Measurements from ENCODE around the gene GPANK1. TPM values are rescaled to one million over a fixed set of nuclear protein-coding genes. Genes with fewer than 3 reads are reported as not detected.

Gene GPANK1
- total RNA-seq, 4 donors from 2014 or later = 22.3 to 32.5 (median 24.3) TPM

DNA sequence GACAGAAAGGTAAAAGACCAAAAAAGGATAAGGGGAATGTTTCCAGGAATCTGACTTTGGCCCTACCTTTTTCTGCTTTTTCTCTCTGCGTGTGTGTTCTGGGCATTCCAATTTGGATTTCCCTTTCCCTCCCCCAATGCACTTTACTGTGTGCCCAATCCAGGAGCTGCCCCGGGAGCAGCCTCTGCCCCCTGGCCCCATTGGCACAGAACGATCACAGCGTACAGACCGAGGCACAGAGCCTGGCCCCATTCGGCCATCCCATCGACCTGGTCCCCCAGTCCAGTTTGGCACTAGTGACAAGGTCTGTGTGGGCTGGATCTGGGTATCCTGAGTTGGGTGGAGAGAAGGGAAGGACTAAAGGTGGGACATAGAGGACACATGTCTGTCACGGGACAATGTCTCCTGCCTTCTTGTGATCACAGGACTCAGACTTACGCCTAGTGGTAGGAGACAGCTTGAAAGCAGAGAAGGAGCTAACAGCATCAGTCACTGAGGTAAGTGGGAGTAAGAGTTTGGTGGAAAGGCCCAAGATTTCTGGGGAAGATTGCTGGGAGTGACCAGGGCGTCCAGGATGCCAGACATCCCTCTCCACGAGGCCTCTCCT lies 29.7 kb downstream of the GPANK1 start:
- intact Hi-C loops (cut with DNase I; ENCODE audit: low total_unique reads) = no loop called here
- 79 to 83% methylated on average over 11 of the region's 11 CpGs for WGBS, 2 donors
- DNase-seq (ENCODE audit: low spot score in 2 of 2) = no peak
- no peak overlapping the region for H3K4me3 ChIP-seq (ENCODE audit: low read depth, poor library complexity, severe bottlenecking)
- TF ChIP-seq CTCF (IDR thresholded peaks at IDR 0.05) = no peak

- 78 to 83% methylated on average over 3 of the region's 3 CpGs for WGBS, 2 donors
- no peak for TF ChIP-seq POLR2A (IDR thresholded peaks at IDR 0.05)
- no peak for TF ChIP-seq CTCF (IDR thresholded peaks at IDR 0.05)
- intact Hi-C loops (cut with DNase I; ENCODE audit: low total_unique reads) = no loop called here
- no peak overlapping the region for H3K4me3 ChIP-seq (ENCODE audit: low read depth, poor library complexity, severe bottlenecking)
- no peak for DNase-seq (ENCODE audit: low spot score in 2 of 2)
These were observed 30.7 kb downstream of the GPANK1 start for GRCh38 chr6:31634131-31634530.

DNA sequence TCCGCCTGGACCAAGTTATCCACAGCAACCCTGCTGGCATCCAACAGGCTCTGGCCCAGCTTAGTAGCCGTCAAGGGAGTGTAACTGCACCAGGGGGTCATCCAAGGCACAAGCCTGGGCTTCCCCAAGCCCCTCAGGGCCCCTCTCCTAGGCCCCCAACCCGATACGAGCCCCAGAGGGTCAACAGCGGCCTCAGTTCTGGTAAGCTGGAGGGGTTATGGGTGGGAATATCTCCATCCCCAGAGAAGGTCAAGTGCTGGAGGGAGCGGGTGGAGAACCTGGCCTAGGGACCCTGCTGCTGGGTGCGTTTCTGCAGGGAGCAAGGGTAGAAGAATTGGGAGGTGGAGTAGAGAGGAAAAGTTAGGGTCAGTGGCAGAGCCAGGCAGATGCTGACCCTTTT lies 31.4 kb downstream of the GPANK1 start:
- no peak for DNase-seq (ENCODE audit: low spot score in 2 of 2)
- WGBS, 2 donors = 88 to 93% methylated on average over 7 of the region's 7 CpGs
- H3K4me3 ChIP-seq (ENCODE audit: low read depth, poor library complexity, severe bottlenecking) = no peak overlapping the region
- intact Hi-C loops (cut with DNase I; ENCODE audit: low total_unique reads) = no loop called here
- no peak for TF ChIP-seq POLR2A (IDR thresholded peaks at IDR 0.05)
- TF ChIP-seq CTCF (IDR thresholded peaks at IDR 0.05) = no peak

DNA sequence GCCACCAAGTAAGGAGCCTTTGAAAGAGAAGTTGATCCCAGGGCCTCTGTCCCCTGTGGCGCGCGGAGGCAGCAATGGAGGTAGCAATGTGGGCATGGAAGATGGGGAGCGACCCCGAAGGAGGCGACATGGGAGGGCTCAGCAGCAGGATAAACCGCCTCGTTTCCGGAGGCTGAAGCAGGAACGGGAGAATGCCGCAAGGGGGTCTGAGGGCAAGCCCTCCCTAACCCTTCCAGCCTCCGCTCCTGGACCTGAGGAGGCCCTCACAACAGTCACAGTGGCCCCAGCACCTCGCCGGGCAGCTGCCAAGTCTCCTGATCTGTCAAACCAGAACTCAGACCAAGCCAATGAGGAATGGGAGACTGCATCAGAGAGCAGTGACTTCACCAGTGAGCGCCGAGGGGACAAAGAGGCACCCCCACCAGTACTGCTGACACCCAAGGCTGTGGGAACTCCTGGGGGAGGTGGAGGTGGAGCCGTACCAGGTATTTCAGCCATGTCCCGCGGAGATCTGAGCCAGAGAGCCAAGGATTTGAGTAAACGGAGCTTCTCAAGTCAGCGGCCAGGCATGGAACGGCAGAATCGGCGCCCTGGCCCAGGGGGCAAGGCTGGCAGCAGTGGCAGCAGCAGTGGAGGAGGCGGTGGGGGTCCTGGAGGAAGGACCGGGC lies 32.4 kb downstream of the GPANK1 start:
- no peak for DNase-seq (ENCODE audit: low spot score in 2 of 2)
- intact Hi-C loops (cut with DNase I; ENCODE audit: low total_unique reads) = no loop called here
- TF ChIP-seq POLR2A (IDR thresholded peaks at IDR 0.05) = no peak
- TF ChIP-seq CTCF (IDR thresholded peaks at IDR 0.05) = no peak
- WGBS, 2 donors = 87 to 93% methylated on average over 26 of the region's 26 CpGs
- no peak overlapping the region for H3K4me3 ChIP-seq (ENCODE audit: low read depth, poor library complexity, severe bottlenecking)

DNA sequence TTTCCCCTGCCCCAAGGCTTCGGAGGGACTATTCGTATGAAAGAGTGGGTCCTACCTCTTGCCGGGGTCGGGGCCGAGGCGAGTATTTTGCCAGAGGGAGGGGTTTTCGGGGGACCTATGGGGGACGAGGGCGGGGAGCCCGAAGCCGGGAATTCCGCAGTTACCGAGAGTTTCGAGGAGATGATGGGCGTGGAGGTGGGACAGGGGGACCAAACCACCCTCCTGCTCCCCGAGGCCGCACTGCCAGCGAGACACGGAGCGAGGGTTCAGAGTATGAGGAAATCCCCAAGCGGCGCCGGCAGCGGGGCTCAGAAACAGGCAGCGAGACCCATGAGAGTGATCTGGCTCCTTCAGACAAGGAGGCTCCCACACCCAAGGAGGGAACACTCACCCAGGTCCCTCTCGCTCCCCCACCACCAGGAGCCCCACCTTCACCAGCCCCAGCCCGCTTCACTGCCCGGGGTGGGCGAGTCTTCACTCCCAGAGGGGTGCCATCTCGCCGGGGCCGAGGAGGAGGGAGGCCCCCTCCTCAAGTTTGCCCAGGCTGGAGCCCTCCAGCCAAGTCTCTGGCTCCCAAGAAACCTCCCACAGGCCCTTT lies 33.0 kb downstream of the GPANK1 start:
- 85 to 87% methylated on average over 27 to 32 of the region's 32 CpGs for WGBS, 2 donors
- H3K4me3 ChIP-seq (ENCODE audit: low read depth, poor library complexity, severe bottlenecking) = no peak overlapping the region
- DNase-seq (ENCODE audit: low spot score in 2 of 2) = no peak
- no peak for TF ChIP-seq POLR2A (IDR thresholded peaks at IDR 0.05)
- TF ChIP-seq CTCF (IDR thresholded peaks at IDR 0.05) = no peak
- intact Hi-C loops (cut with DNase I; ENCODE audit: low total_unique reads) = no loop called here
